Stimulated activated CD8-positive, alpha-beta memory T cell treated with anti-CD3 and anti-CD28 coated beads, Interleukin-12 subunit alpha, Interleukin-12 subunit beta, amount 100 ng/mL, for 4 hours (primary cell): ENCODE results near the gene C6orf15.
A peak's percentile ranks its signal among the peaks of the same experiment; 100 is the strongest.

Experiments used
- DNase-seq: peaks from one replicate; pipeline ENCODE4 v3.0.0-alpha.2; 2020; ENCODE audit warnings: low read depth

C6orf15 gene

DNA sequence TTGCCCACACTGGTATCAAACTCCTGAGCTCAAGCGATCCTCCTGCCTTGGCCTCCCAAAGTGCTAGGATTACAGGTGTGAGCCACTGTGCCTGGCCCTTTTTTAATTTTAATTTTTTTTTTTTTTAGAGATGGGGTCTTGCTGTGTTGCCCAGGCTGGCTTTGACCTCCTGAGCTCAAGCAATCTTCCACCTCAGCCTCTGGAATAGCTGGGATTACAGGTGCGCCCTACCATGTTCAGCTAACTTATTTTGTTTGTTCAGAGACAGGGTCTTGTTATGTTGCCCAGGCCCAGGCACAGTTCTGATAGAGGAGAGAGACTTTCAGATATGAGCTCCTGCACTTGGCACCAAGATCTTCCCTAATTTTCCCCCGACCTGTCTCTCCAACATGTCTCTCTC is 18.4 kb upstream of the C6orf15 start:
- no peak for DNase-seq

- no peak for DNase-seq
Measured at GRCh38 chr6:31129130-31129529, 16.8 kb upstream of the C6orf15 start.

DNA sequence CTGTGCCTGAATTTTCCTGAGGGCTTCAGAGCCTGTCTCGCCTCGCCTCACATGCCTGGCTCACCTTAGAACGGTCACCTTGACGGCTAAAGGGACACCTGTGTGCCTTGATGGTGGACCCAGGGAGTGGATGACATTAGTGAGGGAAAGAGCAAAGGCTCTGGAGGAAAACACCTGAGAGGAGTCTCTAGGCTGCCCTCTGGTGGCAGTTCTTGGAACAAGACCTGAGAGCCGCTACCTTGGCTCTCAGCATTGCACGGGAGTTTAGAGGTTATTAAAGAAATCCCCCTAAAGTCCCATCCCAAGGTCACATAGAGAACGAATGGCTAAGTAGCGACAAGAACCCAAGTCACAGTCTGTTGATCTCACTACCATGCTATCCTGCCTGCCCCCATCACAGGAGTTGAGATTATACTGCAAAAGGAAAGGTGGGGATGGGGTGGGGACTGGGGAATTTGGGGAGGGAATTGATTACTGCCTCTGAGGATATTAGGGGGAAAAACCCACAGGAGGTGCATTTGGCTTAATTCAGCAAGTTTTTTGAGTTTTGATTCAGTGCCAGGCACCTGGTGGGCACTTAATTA is 15.8 kb upstream of the C6orf15 start:
- DNase-seq = peak; percentile 44

DNA sequence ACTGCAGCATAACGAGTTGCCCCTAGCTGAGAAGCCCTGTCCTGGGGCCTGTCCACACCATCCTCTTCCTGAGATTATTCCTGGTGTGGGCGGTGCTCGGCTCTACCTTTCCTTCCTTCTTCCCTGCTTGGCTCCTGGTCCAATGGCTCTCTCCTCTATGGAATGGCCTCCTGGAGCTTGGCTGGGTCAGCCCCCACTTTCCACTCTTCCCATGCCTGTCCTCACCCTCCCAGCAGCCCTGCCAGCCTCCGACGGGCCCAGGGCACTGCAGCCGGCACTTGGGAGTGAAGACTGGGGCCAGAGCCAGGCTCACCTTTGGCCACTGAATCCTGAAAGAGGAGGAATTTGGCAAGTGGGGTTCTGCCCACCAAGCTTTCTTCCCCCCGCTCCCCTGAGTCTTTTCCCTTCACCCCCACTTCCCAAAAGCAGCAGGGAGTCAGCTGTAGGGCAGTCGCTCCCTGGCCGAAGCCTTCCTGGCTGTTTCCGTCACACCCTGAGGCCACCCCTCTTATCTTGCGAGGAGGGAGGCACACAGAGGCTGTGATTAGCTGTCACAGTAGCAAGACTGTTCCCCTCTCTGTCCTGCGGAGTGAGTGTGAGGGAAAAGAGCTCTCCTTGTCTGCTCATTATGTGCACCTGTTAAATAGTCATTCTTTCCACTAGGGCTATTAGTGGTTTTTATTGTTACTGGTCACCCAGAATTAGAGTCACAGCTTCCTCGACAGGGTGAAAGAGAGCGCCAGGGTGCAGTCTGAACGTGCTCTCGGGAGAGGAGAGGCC is 14.2 kb upstream of the C6orf15 start:
- DNase-seq = no peak

DNA sequence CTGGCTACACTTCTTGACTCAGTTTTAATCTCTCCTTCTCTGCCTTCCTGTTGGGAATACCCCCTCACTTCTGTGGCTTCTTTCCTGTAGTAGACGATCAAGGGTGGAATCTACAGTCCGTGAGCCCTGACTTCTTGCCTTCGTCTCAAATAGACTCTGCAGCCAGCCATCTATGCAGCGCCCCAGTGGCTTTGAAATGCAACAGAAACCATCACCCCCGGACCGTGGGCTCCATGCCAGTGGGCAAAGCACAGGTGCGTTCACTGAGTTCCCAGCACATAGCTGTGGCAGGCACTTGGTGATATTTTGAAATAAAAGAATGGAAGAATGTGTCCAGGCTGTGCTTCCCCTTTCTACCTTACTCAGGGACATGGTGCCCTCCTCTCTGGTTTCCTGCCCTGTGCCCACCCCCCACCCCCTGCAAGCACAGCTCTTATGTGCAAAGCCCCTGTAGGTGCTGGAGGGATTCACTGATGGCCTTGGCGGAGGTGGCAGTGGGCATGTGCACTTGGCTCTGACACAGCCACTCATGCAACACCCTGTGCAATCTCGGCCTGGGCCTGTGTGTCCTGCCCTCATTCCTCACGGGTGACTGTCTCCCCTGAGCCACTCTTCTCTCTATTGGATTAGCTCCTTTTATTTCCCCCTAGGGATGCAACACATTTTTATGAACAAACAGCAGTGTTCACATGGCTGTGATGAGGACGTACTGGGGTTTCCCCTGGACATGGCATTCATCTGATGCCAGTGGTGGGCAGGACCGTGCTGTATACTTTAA is 13.4 kb upstream of the C6orf15 start:
- no peak for DNase-seq

DNA sequence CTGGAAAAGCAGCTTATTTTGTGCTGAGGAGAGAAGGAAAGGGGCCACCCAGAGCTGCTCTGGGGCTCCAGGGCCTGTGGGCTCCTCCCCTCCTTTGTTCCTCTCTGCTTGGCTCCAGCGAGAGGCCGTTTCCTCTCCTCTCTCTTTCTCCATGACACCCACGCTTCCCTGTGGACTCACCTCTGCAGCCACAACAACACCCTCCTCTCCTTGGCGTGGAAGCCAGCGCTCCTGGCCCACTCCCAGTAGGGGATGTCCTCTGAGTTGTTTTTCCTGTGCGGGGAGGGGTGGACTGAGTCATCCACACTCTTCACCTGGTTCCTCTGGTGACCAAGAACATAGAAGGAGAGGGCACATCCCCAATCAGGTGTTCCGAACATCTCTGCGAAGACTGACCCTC is 12.8 kb upstream of the C6orf15 start:
- no peak for DNase-seq

- no peak for DNase-seq
Measured at GRCh38 chr6:31122791-31123706, 10.7 kb upstream of the C6orf15 start.

DNA sequence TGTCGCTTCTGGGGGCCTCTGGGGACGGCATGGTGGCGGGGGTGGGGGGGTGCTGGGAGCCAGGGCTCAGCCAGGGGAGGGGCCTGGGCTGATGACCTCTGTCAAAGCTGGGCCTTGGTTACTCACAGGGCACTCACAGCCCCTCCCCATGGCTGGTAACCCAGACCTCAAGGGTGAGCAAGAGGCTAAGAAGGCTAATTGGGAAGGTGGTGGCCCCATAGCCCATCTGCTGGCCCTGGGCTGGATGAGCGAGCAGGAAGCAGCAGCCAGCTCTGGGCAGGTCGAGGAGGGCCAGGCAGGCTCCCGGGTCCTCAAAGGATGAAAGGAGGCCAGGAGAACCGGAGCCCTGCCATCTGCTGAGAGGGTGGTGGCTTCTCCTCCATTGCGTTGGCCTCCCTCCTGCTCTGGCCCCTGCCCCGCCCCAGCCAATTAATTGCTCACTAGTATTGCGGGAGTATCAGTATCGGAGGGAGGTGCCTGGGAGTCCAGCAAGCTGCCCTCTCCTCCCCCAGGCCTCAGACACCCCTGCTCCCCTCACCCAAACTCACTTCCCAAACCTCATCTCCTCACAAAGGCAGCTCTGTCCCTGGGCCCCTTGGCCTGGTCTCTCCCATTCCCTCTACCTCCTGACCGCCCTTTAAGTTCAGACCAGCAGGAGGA is 8.9 kb upstream of the C6orf15 start:
- no peak for DNase-seq

DNA sequence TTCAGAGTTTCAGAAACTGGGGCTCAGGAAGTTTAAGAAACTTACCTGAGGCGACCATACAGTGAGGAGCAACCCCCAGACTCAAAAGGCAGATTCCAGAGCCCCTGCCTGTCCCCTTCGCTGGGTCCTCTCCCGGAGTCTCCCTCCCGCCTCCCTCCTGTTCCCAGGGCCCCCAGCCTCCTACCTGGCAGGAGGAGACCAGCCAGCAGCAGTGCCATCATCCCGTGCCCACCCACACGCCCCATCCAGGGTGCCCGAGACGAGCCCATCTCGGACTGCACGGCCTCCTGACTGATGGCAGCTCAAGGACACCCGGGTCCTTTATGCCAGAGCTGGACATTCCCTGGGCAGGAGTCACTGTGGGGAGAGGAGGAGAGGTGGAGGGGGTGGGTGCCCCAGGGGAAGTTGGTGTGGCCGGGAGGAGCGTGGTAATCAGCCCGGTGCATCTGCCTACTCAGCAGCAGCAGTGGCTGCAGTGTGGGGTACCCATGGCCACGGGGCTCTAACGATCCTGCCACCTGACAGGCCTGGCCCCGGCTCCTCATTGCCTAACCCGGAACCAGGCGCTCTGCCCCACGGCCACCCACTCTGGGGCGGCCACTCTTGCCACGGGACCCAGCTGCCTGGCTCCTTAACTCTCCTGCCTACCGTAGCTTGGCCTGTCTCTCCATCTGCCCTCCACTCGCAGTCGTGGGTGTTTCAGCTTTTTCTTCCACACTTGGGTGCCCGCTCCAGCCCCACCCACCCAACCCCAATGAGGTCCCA is 8.0 kb upstream of the C6orf15 start, which contains the start of gene CDSN:
TSS of gene CDSN (minus strand) at position 296 of the 765 bp plus-strand sequence. CDS start at position 269, 27 bp downstream.
- no peak for DNase-seq

- DNase-seq = no peak
Measured at GRCh38 chr6:31118178-31118577, 5.8 kb upstream of the C6orf15 start.

- no peak for DNase-seq
Measured at GRCh38 chr6:31116661-31117385, 4.4 kb upstream of the C6orf15 start.

DNA sequence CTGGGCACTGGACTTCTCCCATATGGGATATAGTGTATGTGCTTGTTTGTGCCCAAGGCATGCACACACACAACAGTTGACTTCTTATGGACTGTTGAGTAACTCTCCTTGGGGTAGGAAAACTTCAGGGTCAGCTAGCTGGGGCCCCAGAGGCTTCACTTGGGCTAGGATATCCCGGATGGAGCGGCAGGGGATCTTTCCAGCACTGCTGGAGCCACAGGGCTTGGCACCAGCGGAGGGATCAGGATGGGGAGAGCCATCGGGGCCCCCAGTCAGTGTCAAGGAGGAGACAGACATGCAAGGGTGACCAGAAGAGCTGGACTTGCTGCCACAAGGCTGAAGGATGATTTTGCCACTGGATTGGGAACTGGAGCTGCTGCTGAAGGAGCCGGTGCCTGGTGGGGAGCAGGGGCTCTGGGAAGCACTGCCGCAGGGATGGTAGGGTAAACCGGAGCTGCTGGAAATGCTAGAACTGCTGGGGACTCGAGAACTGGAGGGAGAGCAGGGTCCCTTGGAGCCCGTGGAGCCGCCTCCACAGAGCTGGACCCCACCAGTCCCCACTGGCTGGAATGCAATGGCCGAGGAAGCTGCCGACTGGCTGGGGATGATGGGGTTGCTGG is 3.7 kb upstream of the C6orf15 start:
- DNase-seq = no peak

GRCh38 chr6:31114970-31115849 is 2.8 kb upstream of the C6orf15 start:
- no peak for DNase-seq

- DNase-seq = no peak
Measured at GRCh38 chr6:31114541-31114878, 2.1 kb upstream of the C6orf15 start, which contains the start of gene PSORS1C1. Gene PSORS1C1, plus strand, starts transcription at chr6:31114800. Its CDS starts 14,833 bp downstream, at chr6:31129633.

GRCh38 chr6:31113861-31114540 is 1.6 kb upstream of the C6orf15 start:
- no peak for DNase-seq

- DNase-seq = no peak
Measured at GRCh38 chr6:31111712-31112111, 663 bp downstream of the C6orf15 start.

GRCh38 chr6:31110825-31111582 is 1.4 kb downstream of the C6orf15 start:
- no peak for DNase-seq
